Liver (tissue), 9 donors: ENCODE results near the gene DNAAF8. TPM values are rescaled to one million over a fixed set of nuclear protein-coding genes. Genes with fewer than 3 reads are reported as not detected.
"Not testable (repeated sequence)": the region's sequence is repeated elsewhere in the genome, so short reads cannot be mapped to it uniquely, and the experiment has no call there.

Experiments used
- DNase-seq: peaks from one replicate; pipeline ENCODE4 v3.0.0-alpha.2; 2017; ENCODE audit warnings: low spot score
- H3K27ac ChIP-seq, 2 donors: one replicate each; pipeline ENCODE4 v1.7.0; 2013; ENCODE audit warnings: inconsistent platforms in 2 of 2, low read length in 2 of 2, control low read depth in 1 of 2, low read depth in 1 of 2, mild to moderate bottlenecking in 1 of 2
- H3K27me3 ChIP-seq, 4 donors: one replicate each; pipeline versions ENCODE4 v1.6.1 to v1.7.0; 2013; ENCODE audit warnings: low read length in 3 of 4, inconsistent platforms in 1 of 4, mild to moderate bottlenecking in 1 of 4, moderate library complexity in 1 of 4; ENCODE audit not compliant: control insufficient read depth in 4 of 4, insufficient read depth in 4 of 4
- H3K36me3 ChIP-seq, 4 donors: one replicate each; pipeline versions ENCODE4 v1.6.1 to v1.7.0; 2013; ENCODE audit warnings: low read length in 3 of 4, mild to moderate bottlenecking in 3 of 4, low read depth in 1 of 4, moderate library complexity in 1 of 4; ENCODE audit not compliant: control insufficient read depth in 4 of 4, insufficient read depth in 3 of 4
- H3K4me1 ChIP-seq, 4 donors: one replicate each; pipeline versions ENCODE4 v1.6.1 to v1.7.0; 2013; ENCODE audit warnings: low read length in 3 of 4, mild to moderate bottlenecking in 3 of 4, moderate library complexity in 1 of 4; ENCODE audit not compliant: control insufficient read depth in 4 of 4, insufficient read depth in 4 of 4
- H3K4me3 ChIP-seq, 3 donors: one replicate each; pipeline versions ENCODE4 v1.6.1 to v1.7.0; 2013; ENCODE audit warnings: low read length in 3 of 3, control low read depth in 1 of 3, low read depth in 1 of 3, mild to moderate bottlenecking in 1 of 3
- H3K9ac ChIP-seq, 2 donors: one replicate each; pipeline ENCODE4 v1.7.0; 2013; ENCODE audit warnings: low read length in 2 of 2, mild to moderate bottlenecking in 2 of 2, moderate library complexity in 2 of 2, control low read depth in 1 of 2, low read depth in 1 of 2
- H3K9me3 ChIP-seq, 4 donors: one replicate each; pipeline versions ENCODE4 v1.6.1 to v1.7.0; 2013; ENCODE audit warnings: low read length in 3 of 4; ENCODE audit not compliant: control insufficient read depth in 4 of 4
- CTCF ChIP-seq: fragments of 150-350 bp; IDR thresholded peaks from 2 replicates; pipeline ENCODE4 v1.5.1; 2017; ENCODE audit warnings: improper control_type of control experiment, low read depth, low read length; ENCODE audit not compliant: missing input control
- FOXA1 ChIP-seq: IDR thresholded peaks from 2 replicates; pipeline ENCODE4 v1.6.1; 2016; ENCODE audit warnings: antibody characterized with exemption
- GABPA ChIP-seq, 2 donors: IDR thresholded peaks in 1 of 2; conservative IDR thresholded peaks in 1 of 2; 2 replicates each; pipeline ENCODE4 v1.6.1; 2016; ENCODE audit warnings: antibody characterized with exemption in 2 of 2, mild to moderate bottlenecking in 1 of 2, moderate library complexity in 1 of 2
- HNF4G ChIP-seq: IDR thresholded peaks from 2 replicates; pipeline ENCODE4 v1.6.1; 2016; ENCODE audit warnings: antibody characterized with exemption
- JUND ChIP-seq, 2 donors: IDR thresholded peaks; 2 replicates each; pipeline ENCODE4 v1.6.1; 2016; ENCODE audit warnings: antibody characterized with exemption in 2 of 2
- REST ChIP-seq: IDR thresholded peaks from 2 replicates; pipeline ENCODE4 v1.6.1; 2016; ENCODE audit warnings: antibody characterized with exemption, mild to moderate bottlenecking
- SP1 ChIP-seq: IDR thresholded peaks from 2 replicates; pipeline ENCODE4 v1.6.1; 2018; ENCODE audit warnings: antibody characterized with exemption, mild to moderate bottlenecking
- TAF1 ChIP-seq: conservative IDR thresholded peaks from 2 replicates; pipeline ENCODE4 v1.6.1; 2016; ENCODE audit warnings: antibody characterized with exemption, mild to moderate bottlenecking
- WGBS: extraction: QIAGEN DNeasy Blood & Tissue Kit; methylation state at CpG from one replicate; pipeline ENCODE4 v1.1.7; 2013; 5-methylcytosine and 5-hydroxymethylcytosine counted together
- polyA plus RNA-seq, 2 donors: library from polyadenylated mRNA; stranded (reverse) in 1 of 2; unstranded in 1 of 2; fragments of 200-250 nt in 1 of 2; fragments of >200 nt in 1 of 2; fragmentation: Nextera tagmentation in 1 of 2; extraction: Ambion mirVana in 1 of 2; gene quantifications; one replicate each; pipeline versions ENCODE4 v1.2.1 to v1.2.3, GENCODE V29; 2013 to 2015
- total RNA-seq, 2 donors: library from RNA; depleted of rRNA; stranded (reverse); fragments of >200 nt; gene quantifications; one replicate each; pipeline ENCODE4 v1.2.3, GENCODE V29; 2014
- TF ChIP-seq, protein P1 (sequence below): IDR thresholded peaks from 2 replicates; pipeline ENCODE4 v1.6.1; 2016; ENCODE audit warnings: antibody characterized with exemption
- TF ChIP-seq, protein P2 (sequence below): IDR thresholded peaks from 2 replicates; pipeline ENCODE4 v1.6.1; 2016; ENCODE audit warnings: antibody characterized with exemption
- donor health status: healthy.
- donor health status: healthy.
- donor health status: healthy.
- donor health status: healthy.
- donor health status: healthy.

The DNAAF8 gene
- total and polyA plus RNA-seq, 4 donors: 0.33 to 0.75 (median 0.56) TPM

GRCh38 chr16:4736546-4736945 is 2.2 kb downstream of the DNAAF8 start (continued):
- no peak for TF ChIP-seq CTCF

DNA sequence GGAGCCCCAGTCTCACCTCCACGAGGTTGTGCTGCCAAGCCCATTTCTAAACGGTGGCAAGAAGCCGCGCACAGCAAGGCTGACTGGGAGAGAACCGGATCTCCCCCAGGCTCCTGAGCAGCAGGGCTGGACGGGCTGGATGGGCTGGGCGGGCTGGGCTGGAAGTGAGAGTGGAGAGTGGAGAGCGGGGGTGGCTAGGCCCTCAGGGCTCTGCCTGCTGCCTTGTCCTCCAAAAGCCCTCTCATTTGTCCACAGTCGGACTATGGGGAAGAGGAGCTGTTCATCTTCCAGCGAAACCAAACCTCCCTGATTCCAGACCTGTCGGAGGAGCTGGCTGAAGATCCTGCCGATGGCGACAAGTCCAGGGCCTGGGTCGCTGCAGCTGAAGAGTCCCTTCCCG is 3.2 kb downstream of the DNAAF8 start:
- Histone ChIP-seq H3K4me1 (peaks cover 2 to 10% (median 9%) of the 10 kb centered on the region in 4 donors), H3K36me3 (no peaks in the 10 kb centered on the region), H3K4me3 (no peak overlapping the region), H3K9me3 (no peaks in the 10 kb centered on the region), H3K9ac (no peak overlapping the region), H3K27me3 (no peaks in the 10 kb centered on the region), H3K27ac (no peak overlapping the region)
- WGBS: 81% methylated on average over 15 of the region's 15 CpGs
- TF ChIP-seq GABPA (IDR thresholded peaks at IDR 0.05 in 1 of 2, conservative IDR thresholded peaks at IDR 0.05 in 1 of 2) (no peak), SP1 (no peak), TAF1 (no peak), HNF4G (no peak), FOXA1 (no peak), REST (no peak), JUND (IDR thresholded peaks at IDR 0.05) (no peak)
- TF ChIP-seq, protein P1, sequence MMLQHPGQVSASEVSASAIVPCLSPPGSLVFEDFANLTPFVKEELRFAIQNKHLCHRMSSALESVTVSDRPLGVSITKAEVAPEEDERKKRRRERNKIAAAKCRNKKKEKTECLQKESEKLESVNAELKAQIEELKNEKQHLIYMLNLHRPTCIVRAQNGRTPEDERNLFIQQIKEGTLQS: no peak
- TF ChIP-seq, protein P2, sequence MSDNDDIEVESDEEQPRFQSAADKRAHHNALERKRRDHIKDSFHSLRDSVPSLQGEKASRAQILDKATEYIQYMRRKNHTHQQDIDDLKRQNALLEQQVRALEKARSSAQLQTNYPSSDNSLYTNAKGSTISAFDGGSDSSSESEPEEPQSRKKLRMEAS: no peak
- no peak for DNase-seq

GRCh38 chr16:4738370-4738769 is 4.0 kb downstream of the DNAAF8 start:
- not testable (repeated sequence) for DNase-seq, H3K27me3 ChIP-seq, H3K9me3 ChIP-seq, H3K4me3 ChIP-seq, H3K9ac ChIP-seq, H3K27ac ChIP-seq, H3K36me3 ChIP-seq
- WGBS: 84% methylated on average over 5 of the region's 5 CpGs
- peaks cover 4 to 14% (median 8%) of the 10 kb centered on the region in 4 donors for H3K4me1 ChIP-seq
